LNCaP clone FGC (cell line): ENCODE measurements around the gene SVEP1.
"Not testable (repeated sequence)": the region's sequence is repeated elsewhere in the genome, so short reads cannot be mapped to it uniquely, and the experiment has no call there.

Source experiments
- DNase-seq: peaks from one replicate; pipeline ENCODE4 v3.0.0-alpha.2; 2011; ENCODE audit warnings: low read depth
- H3K4me3 ChIP-seq: 2 replicates; pipeline ENCODE4 v1.5.1; 2011; ENCODE audit warnings: mild to moderate bottlenecking, low read depth, low read length, control low read depth
- TF ChIP-seq, protein P1 (sequence below): IDR thresholded peaks from 2 replicates; pipeline ENCODE4 v1.5.1; 2012; ENCODE audit warnings: mild to moderate bottlenecking; ENCODE audit not compliant: control insufficient read depth, insufficient read depth; ENCODE audit errors: extremely low read depth

Gene SVEP1

DNA sequence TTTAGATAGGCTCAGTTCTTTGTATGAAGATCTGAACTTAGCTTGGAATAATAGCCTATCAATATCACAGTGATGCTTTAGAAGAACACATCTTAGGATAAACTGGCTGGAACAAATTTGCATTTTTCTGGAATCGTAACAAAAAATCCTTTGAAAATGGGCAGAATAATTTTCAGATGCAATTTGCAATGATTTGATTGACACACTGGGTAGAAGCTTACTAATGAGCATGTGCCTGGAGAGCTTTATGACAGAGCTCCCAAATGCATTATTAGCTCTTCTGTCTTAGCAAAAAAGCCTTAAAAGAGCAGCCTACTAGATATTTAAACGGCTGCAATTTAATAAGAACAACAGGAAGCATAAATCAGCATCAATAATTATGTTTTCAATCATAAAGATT, 165.1 kb downstream of the SVEP1 start:
- TF ChIP-seq, protein P1, sequence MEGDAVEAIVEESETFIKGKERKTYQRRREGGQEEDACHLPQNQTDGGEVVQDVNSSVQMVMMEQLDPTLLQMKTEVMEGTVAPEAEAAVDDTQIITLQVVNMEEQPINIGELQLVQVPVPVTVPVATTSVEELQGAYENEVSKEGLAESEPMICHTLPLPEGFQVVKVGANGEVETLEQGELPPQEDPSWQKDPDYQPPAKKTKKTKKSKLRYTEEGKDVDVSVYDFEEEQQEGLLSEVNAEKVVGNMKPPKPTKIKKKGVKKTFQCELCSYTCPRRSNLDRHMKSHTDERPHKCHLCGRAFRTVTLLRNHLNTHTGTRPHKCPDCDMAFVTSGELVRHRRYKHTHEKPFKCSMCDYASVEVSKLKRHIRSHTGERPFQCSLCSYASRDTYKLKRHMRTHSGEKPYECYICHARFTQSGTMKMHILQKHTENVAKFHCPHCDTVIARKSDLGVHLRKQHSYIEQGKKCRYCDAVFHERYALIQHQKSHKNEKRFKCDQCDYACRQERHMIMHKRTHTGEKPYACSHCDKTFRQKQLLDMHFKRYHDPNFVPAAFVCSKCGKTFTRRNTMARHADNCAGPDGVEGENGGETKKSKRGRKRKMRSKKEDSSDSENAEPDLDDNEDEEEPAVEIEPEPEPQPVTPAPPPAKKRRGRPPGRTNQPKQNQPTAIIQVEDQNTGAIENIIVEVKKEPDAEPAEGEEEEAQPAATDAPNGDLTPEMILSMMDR: no peak
- no peak overlapping the region for H3K4me3 ChIP-seq
- no peak for DNase-seq

DNA sequence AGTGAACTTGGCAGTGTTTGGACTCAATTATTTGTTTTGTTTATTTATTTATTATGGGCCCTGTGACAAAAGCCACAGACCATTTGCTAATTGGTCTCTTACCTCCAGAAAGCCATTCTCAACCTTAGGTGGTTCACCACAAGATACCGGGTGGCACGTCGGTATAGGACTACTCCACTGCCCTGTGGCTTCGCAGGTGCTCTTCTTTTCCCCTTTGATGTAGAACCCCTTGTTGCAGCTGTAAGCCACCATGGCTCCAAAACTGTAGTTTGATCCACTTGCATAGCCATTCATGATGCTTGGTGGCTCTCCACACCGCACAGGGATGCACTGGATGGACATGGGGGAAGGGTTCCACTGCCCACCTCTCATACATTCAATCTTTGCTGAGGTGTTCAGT, 168.6 kb downstream of the SVEP1 start:
- DNase-seq: no peak
- H3K4me3 ChIP-seq: no peak overlapping the region
- TF ChIP-seq, protein P1: no peak

DNA sequence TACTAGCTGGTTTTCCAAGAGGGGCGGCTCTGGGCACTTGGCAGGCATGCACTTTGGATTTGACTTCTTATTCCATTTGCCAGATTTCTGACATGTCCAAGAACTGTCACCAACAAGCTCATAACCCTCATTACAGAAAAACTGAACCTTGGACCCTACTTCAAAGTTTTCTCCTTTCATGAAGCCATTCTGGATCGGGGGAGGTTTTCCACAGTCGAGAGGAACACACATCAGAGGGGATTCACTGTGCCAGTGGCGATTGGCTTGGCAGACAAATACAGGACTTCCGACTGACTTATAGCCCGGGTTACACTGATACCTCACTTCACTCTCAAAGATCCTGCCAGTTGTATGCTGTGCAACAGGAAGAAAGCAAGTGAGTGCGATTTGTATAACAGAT, 170.9 kb downstream of the SVEP1 start:
- TF ChIP-seq, protein P1: no peak
- H3K4me3 ChIP-seq: no peak overlapping the region
- no peak for DNase-seq

GRCh38 chr9:110405858-110406443, 173.6 kb downstream of the SVEP1 start:
- TF ChIP-seq, protein P1: no peak
- H3K4me3 ChIP-seq: no peak overlapping the region
- no peak for DNase-seq

- DNase-seq: no peak
- TF ChIP-seq, protein P1: no peak
- no peak overlapping the region for H3K4me3 ChIP-seq
Observed at GRCh38 chr9:110404473-110404872, 175.1 kb downstream of the SVEP1 start.

DNA sequence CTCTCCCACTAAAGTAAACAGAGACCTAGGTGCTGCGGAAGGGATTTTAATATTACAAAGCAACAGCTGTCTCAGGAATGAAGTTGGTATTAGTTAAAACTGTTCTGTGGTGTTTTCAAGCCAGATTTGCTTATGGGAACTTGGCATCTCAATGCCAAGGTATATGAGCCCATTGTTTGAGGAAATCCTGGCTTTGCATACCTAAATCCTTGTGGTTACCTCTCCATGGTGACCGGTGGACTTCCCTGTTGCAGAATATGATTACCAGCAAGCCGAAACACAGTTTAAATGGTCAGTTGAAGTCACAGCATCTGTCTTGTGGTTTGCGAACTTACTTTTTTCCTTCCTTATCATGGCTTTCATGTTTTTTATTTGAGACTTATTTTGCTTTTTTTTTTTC, 179.6 kb downstream of the SVEP1 start:
- TF ChIP-seq, protein P1: no peak
- H3K4me3 ChIP-seq: no peak overlapping the region
- no peak for DNase-seq

DNA sequence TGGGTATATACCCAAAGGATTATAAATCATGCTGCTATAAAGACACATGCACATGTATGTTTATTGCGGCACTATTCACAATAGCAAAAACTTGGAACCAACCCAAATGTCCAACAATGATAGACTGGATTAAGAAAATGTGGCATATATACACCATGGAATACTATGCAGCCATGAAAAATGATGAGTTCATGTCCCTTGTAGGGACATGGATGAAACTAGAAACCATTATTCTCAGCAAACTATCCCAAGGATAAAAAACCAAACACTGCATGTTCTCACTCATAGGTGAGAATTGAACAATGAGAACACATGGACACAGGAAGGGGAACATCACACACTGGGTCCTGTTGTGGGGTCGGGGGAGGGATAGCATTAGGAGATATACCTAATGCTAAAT, 180.5 kb downstream of the SVEP1 start:
- DNase-seq, H3K4me3 ChIP-seq: not testable (repeated sequence)
